B cell (primary cell): ENCODE data around the gene ZBBX. TPM values are rescaled to one million over a fixed set of nuclear protein-coding genes. Genes with fewer than 3 reads are reported as not detected.

Experiments used
- ATAC-seq: fragments of 200-7000 bp; cut with Tn5 transposase; one replicate; pipeline ENCODE4 v1.10.0; 2021; ENCODE audit warnings: low read depth, mild to moderate bottlenecking, moderate number of reproducible peaks, moderate library complexity
- CTCF ChIA-PET: fragments of 350-600 bp; sonication (Branson Sonifier 250); formaldehyde crosslinking; loops from one replicate; lab custom pipeline; 2021; ENCODE audit warnings: antibody characterized with exemption, inconsistent platforms; lab: Charles Lee
- POLR2A ChIA-PET: fragments of 350-600 bp; sonication (Branson Sonifier 250); formaldehyde crosslinking; loops from one replicate; lab custom pipeline; 2021; ENCODE audit warnings: antibody characterized with exemption; lab: Charles Lee
- DNase-seq: peaks from one replicate; pipeline ENCODE4 v3.0.0; 2013
- H2AFZ ChIP-seq: 2 replicates; pipeline ENCODE4 v1.6.1; 2012; ENCODE audit warnings: mild to moderate bottlenecking, low read depth, low read length; ENCODE audit not compliant: insufficient read depth, poor library complexity, severe bottlenecking
- H3K27ac ChIP-seq, 2 donors: 1 replicate in 1 of 2; 2 replicates in 1 of 2; pipeline ENCODE4 v1.5.1; 2012 to 2013; ENCODE audit warnings: low read length in 2 of 2, mild to moderate bottlenecking in 2 of 2, moderate library complexity in 1 of 2
- H3K27me3 ChIP-seq, 4 experiments: fragments of 200-600 bp in 1 of 4; sonication (generic) in 1 of 4; replicated peaks in 1 of 4; 1 replicate in 2 of 4; 2 replicates in 2 of 4; pipeline versions ENCODE4 v1.6.1 to v1.7.0; 2013 to 2016; ENCODE audit warnings: low read length in 3 of 4, mild to moderate bottlenecking in 2 of 4, mixed read lengths in 1 of 4, moderate library complexity in 1 of 4; ENCODE audit not compliant: insufficient read depth in 4 of 4, control insufficient read depth in 3 of 4; ENCODE audit errors: control extremely low read depth in 1 of 4
- H3K36me3 ChIP-seq, 2 experiments: replicated peaks in 1 of 2; 1 replicate in 1 of 2; 2 replicates in 1 of 2; pipeline versions ENCODE4 v1.6.1 to v1.7.1; 2013; ENCODE audit warnings: low read length in 1 of 2; ENCODE audit not compliant: insufficient read depth in 2 of 2, control insufficient read depth in 1 of 2; ENCODE audit errors: control extremely low read depth in 1 of 2, extremely low read depth in 1 of 2
- H3K4me1 ChIP-seq, 2 donors: fragments of 200-600 bp in 1 of 2; sonication (generic) in 1 of 2; 1 replicate in 1 of 2; 2 replicates in 1 of 2; pipeline versions ENCODE4 v1.5.1 to v1.6.1; 2013 to 2017; ENCODE audit warnings: low read length in 2 of 2; ENCODE audit not compliant: control insufficient read depth in 2 of 2, insufficient read depth in 2 of 2
- H3K4me2 ChIP-seq: replicated peaks from 2 replicates; pipeline ENCODE3; 2012; ENCODE audit warnings: mild to moderate bottlenecking, low read depth, low read length; ENCODE audit not compliant: poor library complexity, severe bottlenecking
- H3K4me3 ChIP-seq, 5 experiments: fragments of 200-600 bp in 1 of 5; sonication (generic) in 1 of 5; 1 replicate in 3 of 5; 2 replicates in 2 of 5; pipeline versions ENCODE4 v1.5.1 to v1.7.0; 2011 to 2016; ENCODE audit warnings: low read length in 4 of 5, mild to moderate bottlenecking in 4 of 5, low read depth in 2 of 5, control low read depth in 1 of 5, moderate library complexity in 1 of 5; ENCODE audit not compliant: insufficient read depth in 1 of 5; ENCODE audit errors: control extremely low read depth in 1 of 5, extremely low read depth in 1 of 5
- H3K79me2 ChIP-seq: fragments of 200-600 bp; sonication (generic); one replicate; pipeline ENCODE4 v1.6.0; 2016; ENCODE audit warnings: low read length; ENCODE audit not compliant: control insufficient read depth, insufficient read depth
- H3K9ac ChIP-seq: fragments of 200-600 bp; sonication (generic); 2 replicates; pipeline ENCODE4 v1.6.1; 2017; ENCODE audit warnings: mild to moderate bottlenecking, low read length, moderate library complexity
- H3K9me3 ChIP-seq, 3 donors: one replicate each; pipeline versions ENCODE4 v1.6.1 to v1.7.1; 2013; ENCODE audit warnings: low read length in 2 of 3; ENCODE audit not compliant: control insufficient read depth in 2 of 3, insufficient read depth in 1 of 3; ENCODE audit errors: control extremely low read depth in 1 of 3
- H4K20me1 ChIP-seq: 2 replicates; pipeline ENCODE4 v1.6.0; 2012; ENCODE audit warnings: mild to moderate bottlenecking, low read length; ENCODE audit not compliant: insufficient read depth, control insufficient read depth, poor library complexity, severe bottlenecking
- H3K27ac Mint-ChIP-seq: one replicate; pipeline ENCODE4 v1.8.0; 2021; ENCODE audit warnings: mixed read lengths
- H3K27me3 Mint-ChIP-seq: one replicate; pipeline ENCODE4 v1.8.0; 2021; ENCODE audit warnings: mixed read lengths
- H3K4me1 Mint-ChIP-seq: one replicate; pipeline ENCODE4 v1.8.0; 2021; ENCODE audit warnings: mixed read lengths
- H3K4me3 Mint-ChIP-seq: one replicate; pipeline ENCODE4 v1.8.0; 2021; ENCODE audit warnings: mixed read lengths
- H3K9me3 Mint-ChIP-seq: one replicate; pipeline ENCODE4 v1.8.0; 2022; ENCODE audit warnings: mixed read lengths; ENCODE audit not compliant: insufficient read depth
- EZH2 ChIP-seq: IDR thresholded peaks from 2 replicates; pipeline ENCODE4 v1.6.1; 2012; ENCODE audit warnings: borderline replicate concordance, low read depth, mild to moderate bottlenecking, moderate library complexity, low read length; ENCODE audit not compliant: insufficient read depth, poor library complexity, severe bottlenecking
- WGBS: methylation state at CpG from one replicate; pipeline ENCODE4 v1.1.5; 2013; ENCODE audit warnings: missing lambda C conversion rate; ENCODE audit not compliant: insufficient coverage; 5-methylcytosine and 5-hydroxymethylcytosine counted together
- intact Hi-C: fragments of 100-400 bp; cut with micrococcal nuclease; formaldehyde crosslinking; loops from one replicate; pipeline ENCODE4 v1.10.0; 2022
- polyA plus RNA-seq: library from polyadenylated mRNA; depleted of rRNA; stranded (reverse); fragments of >200 nt; gene quantifications from 2 replicates; pipeline ENCODE4 v1.2.3, GENCODE V29; 2012
- total RNA-seq, 2 donors: library from RNA; stranded (reverse); fragments of 120-200 nt in 1 of 2; gene quantifications; 1 replicate in 1 of 2; 2 replicates in 1 of 2; pipeline versions ENCODE4 v1.2.3 to v1.2.4, GENCODE V29; 2013 to 2022
- TF ChIP-seq, protein P1 (sequence below): fragments of 200-600 bp; IDR thresholded peaks from one replicate; pipeline ENCODE4 v1.8.0; 2022; ENCODE audit warnings: antibody characterized with exemption, mild to moderate bottlenecking

The ZBBX gene
- total and polyA plus RNA-seq, 2 donors (not counting 1 experiment from before 2014, with no cell fraction given) = not detected

DNA sequence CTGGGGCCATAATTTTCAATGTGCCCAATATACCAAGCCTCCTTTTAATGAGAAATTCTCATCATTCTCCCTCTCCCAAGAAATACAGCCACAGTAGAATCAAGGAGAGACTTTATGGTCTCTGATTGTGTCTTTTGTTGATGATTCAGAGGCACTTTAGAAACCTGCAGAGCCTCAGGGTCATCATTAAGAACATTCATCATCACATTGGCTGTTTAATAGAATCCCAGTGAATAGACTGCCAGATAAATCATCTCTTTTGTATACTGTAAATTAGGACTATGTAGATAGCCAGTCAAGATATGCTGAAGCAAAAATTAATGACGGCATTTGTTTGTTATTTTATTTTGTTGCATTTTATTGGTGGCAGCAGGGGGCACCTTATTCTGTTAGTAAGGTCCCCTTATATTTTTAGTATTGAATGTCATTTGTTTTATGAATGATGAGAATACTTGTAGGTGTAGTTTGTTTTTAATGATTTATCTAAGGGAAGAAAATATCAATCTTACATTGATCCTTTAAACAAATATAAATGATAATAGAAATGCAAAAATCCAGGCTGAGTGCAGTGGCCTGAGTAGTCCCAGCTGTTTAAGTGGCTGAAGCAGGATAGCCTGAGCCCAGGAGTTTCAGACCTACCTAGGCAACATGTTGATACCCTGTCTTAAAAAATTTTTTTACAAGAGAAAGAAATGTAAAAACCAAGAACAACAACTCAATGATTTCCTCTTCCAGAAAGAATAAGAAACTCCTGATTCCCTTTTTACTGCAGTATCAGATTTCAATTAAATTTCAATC is 138.8 kb downstream of the ZBBX start:
- CTCF ChIA-PET = no interaction called here
- H3K27ac ChIP-seq = no peak overlapping the region
- no peaks in the 10 kb centered on the region for H3K4me1 Mint-ChIP-seq
- no peak overlapping the region for H3K4me3 ChIP-seq
- H3K36me3 ChIP-seq = no peaks in the 10 kb centered on the region
- POLR2A ChIA-PET = no interaction called here
- no peaks in the 10 kb centered on the region for H4K20me1 ChIP-seq
- no peak overlapping the region for H3K4me3 Mint-ChIP-seq
- no peaks in the 10 kb centered on the region for H3K9me3 Mint-ChIP-seq
- no peak for TF ChIP-seq EZH2
- TF ChIP-seq, protein P1, sequence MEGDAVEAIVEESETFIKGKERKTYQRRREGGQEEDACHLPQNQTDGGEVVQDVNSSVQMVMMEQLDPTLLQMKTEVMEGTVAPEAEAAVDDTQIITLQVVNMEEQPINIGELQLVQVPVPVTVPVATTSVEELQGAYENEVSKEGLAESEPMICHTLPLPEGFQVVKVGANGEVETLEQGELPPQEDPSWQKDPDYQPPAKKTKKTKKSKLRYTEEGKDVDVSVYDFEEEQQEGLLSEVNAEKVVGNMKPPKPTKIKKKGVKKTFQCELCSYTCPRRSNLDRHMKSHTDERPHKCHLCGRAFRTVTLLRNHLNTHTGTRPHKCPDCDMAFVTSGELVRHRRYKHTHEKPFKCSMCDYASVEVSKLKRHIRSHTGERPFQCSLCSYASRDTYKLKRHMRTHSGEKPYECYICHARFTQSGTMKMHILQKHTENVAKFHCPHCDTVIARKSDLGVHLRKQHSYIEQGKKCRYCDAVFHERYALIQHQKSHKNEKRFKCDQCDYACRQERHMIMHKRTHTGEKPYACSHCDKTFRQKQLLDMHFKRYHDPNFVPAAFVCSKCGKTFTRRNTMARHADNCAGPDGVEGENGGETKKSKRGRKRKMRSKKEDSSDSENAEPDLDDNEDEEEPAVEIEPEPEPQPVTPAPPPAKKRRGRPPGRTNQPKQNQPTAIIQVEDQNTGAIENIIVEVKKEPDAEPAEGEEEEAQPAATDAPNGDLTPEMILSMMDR = no peak
- intact Hi-C loops = no loop called here
- WGBS = no CpG with 5 or more reads among the region's 1 CpG
- no peak overlapping the region for H3K4me2 ChIP-seq
- H3K4me1 ChIP-seq = no peaks in the 10 kb centered on the region
- H3K27ac Mint-ChIP-seq = no peak overlapping the region
- no peaks in the 10 kb centered on the region for H3K79me2 ChIP-seq
- H3K9me3 ChIP-seq = no peaks in the 10 kb centered on the region
- DNase-seq = no peak
- no peak overlapping the region for H3K9ac ChIP-seq
- H3K27me3 Mint-ChIP-seq = no peaks in the 10 kb centered on the region
- no peak for ATAC-seq
- no peak overlapping the region for H2AFZ ChIP-seq
- no peaks in the 10 kb centered on the region for H3K27me3 ChIP-seq

- Histone ChIP-seq H4K20me1 (no peaks in the 10 kb centered on the region), H3K9ac (no peak overlapping the region), H3K27me3 (no peaks in the 10 kb centered on the region), H3K79me2 (no peaks in the 10 kb centered on the region), H3K9me3 (no peaks in the 10 kb centered on the region), H3K4me3 (no peak overlapping the region), H3K4me2 (no peak overlapping the region), H3K36me3 (no peaks in the 10 kb centered on the region), H3K4me1 (no peaks in the 10 kb centered on the region), H2AFZ (no peak overlapping the region), H3K27ac (no peak overlapping the region)
- Mint-ChIP-seq H3K9me3 (peaks cover 2% of the 10 kb centered on the region), H3K4me3 (no peak overlapping the region), H3K4me1 (no peaks in the 10 kb centered on the region), H3K27me3 (no peaks in the 10 kb centered on the region), H3K27ac (no peak overlapping the region)
- ATAC-seq (no peak), DNase-seq (no peak)
- WGBS = no CpG with 5 or more reads among the region's 3 CpGs
- no peak for TF ChIP-seq EZH2
- TF ChIP-seq, protein P1 = no peak
- ChIA-PET POLR2A (no interaction called here), CTCF (no interaction called here)
- intact Hi-C loops = no loop called here
Measured at GRCh38 chr3:167228135-167228534, 152.0 kb downstream of the ZBBX start.
